Measurements from ENCODE around the gene GAD1. TPM values are rescaled to one million over a fixed set of nuclear protein-coding genes. Genes with fewer than 3 reads are reported as not detected.

The GAD1 gene
- total RNA-seq, 3 donors from 2014 or later: 0.15 to 0.66 (median 0.48) TPM

- TF ChIP-seq POLR2A (IDR thresholded peaks at IDR 0.05) (no peak), CTCF (IDR thresholded peaks at IDR 0.05) (no peak), POLR2AphosphoS5 (IDR thresholded peaks at IDR 0.05) (no peak)
- Histone ChIP-seq H3K27me3 (peaks cover 18 to 85% of the 10 kb centered on the region in 2 donors), H3K4me1 (peaks cover 10 to 21% of the 10 kb centered on the region in 2 donors), H3K27ac (no peak overlapping the region), H3K4me3 (peak overlapping the region; percentile 7 to 61 (median 45)), H3K9me3 (no peaks in the 10 kb centered on the region), H3K36me3 (no peaks in the 10 kb centered on the region)
- intact Hi-C loops (cut with DNase I; ENCODE audit: low total_unique reads): no loop called here
- DNase-seq (ENCODE audit: low spot score in 2 of 2): no peak
Observed at GRCh38 chr2:170820757-170821530, 4.3 kb downstream of the GAD1 start.

GRCh38 chr2:170821531-170822289 is 5.0 kb downstream of the GAD1 start:
- H3K9me3 ChIP-seq: no peaks in the 10 kb centered on the region
- peak overlapping the region in 2 of 3 donors; percentile 45 to 61 for H3K4me3 ChIP-seq
- H3K4me1 ChIP-seq: peaks cover 6 to 18% of the 10 kb centered on the region in 2 donors
- no peaks in the 10 kb centered on the region for H3K36me3 ChIP-seq
- no peak for DNase-seq (ENCODE audit: low spot score in 2 of 2)
- H3K27ac ChIP-seq: no peak overlapping the region
- intact Hi-C loops (cut with DNase I; ENCODE audit: low total_unique reads): no loop called here
- TF ChIP-seq POLR2AphosphoS5 (IDR thresholded peaks at IDR 0.05): no peak
- TF ChIP-seq CTCF (IDR thresholded peaks at IDR 0.05): no peak
- TF ChIP-seq POLR2A (IDR thresholded peaks at IDR 0.05): no peak
- H3K27me3 ChIP-seq: peaks cover 18 to 77% of the 10 kb centered on the region in 2 donors

GRCh38 chr2:170822290-170823087 is 5.8 kb downstream of the GAD1 start:
- no peak for DNase-seq (ENCODE audit: low spot score in 2 of 2)
- intact Hi-C loops (cut with DNase I; ENCODE audit: low total_unique reads): no loop called here

GRCh38 chr2:170823088-170823897 is 6.6 kb downstream of the GAD1 start:
- TF ChIP-seq CTCF (IDR thresholded peaks at IDR 0.05) (no peak), POLR2AphosphoS5 (IDR thresholded peaks at IDR 0.05) (no peak), POLR2A (IDR thresholded peaks at IDR 0.05) (no peak)
- Histone ChIP-seq H3K4me1 (peaks cover 6 to 14% of the 10 kb centered on the region in 2 donors), H3K9me3 (no peaks in the 10 kb centered on the region), H3K4me3 (peak overlapping the region; percentile 24 to 61 (median 45)), H3K27ac (no peak overlapping the region), H3K27me3 (peaks cover 18 to 62% of the 10 kb centered on the region in 2 donors), H3K36me3 (no peaks in the 10 kb centered on the region)
- intact Hi-C loops (cut with DNase I; ENCODE audit: low total_unique reads): no loop called here
- DNase-seq (ENCODE audit: low spot score in 2 of 2): no peak

More at GRCh38 chr2:170822290-170823087, 5.8 kb downstream of the GAD1 start:
- Histone ChIP-seq H3K27me3 (peaks cover 18 to 70% of the 10 kb centered on the region in 2 donors), H3K9me3 (no peaks in the 10 kb centered on the region), H3K4me1 (peaks cover 6 to 18% of the 10 kb centered on the region in 2 donors), H3K36me3 (no peaks in the 10 kb centered on the region), H3K4me3 (peak overlapping the region; percentile 24 to 61 (median 45)), H3K27ac (no peak overlapping the region)
- no peak for TF ChIP-seq POLR2A (IDR thresholded peaks at IDR 0.05)
- no peak for TF ChIP-seq POLR2AphosphoS5 (IDR thresholded peaks at IDR 0.05)

GRCh38 chr2:170823898-170824215 is 7.2 kb downstream of the GAD1 start:
- H3K4me3 ChIP-seq: peak overlapping the region in 2 of 3 donors; percentile 45 to 61

More at GRCh38 chr2:170823898-170824215, 7.2 kb downstream of the GAD1 start:
- no peaks in the 10 kb centered on the region for H3K36me3 ChIP-seq
- TF ChIP-seq POLR2A (IDR thresholded peaks at IDR 0.05) (no peak), CTCF (IDR thresholded peaks at IDR 0.05) (no peak), POLR2AphosphoS5 (IDR thresholded peaks at IDR 0.05) (no peak)
- H3K27me3 ChIP-seq: peaks cover 14 to 56% of the 10 kb centered on the region in 2 donors
- DNase-seq (ENCODE audit: low spot score in 2 of 2): no peak
- H3K27ac ChIP-seq: no peak overlapping the region
- intact Hi-C loops (cut with DNase I; ENCODE audit: low total_unique reads): no loop called here
- H3K4me1 ChIP-seq: peaks cover 6 to 14% of the 10 kb centered on the region in 2 donors
- H3K9me3 ChIP-seq: no peaks in the 10 kb centered on the region

Data from breast epithelium (tissue), 4 donors.